Motor neuron (in vitro differentiated cells): ENCODE data around the gene RBM26. TPM values are rescaled to one million over a fixed set of nuclear protein-coding genes. Genes with fewer than 3 reads are reported as not detected.
A peak's percentile ranks its signal among the peaks of the same experiment; 100 is the strongest.

ENCODE experiments used
- ATAC-seq, 8 experiments: fragments of 200-7000 bp; cut with Tn5 transposase; replicated peaks in 6 of 8; 2 replicates each; pipeline ENCODE4 v1.8.0; 2021; ENCODE audit warnings: mild to moderate bottlenecking in 8 of 8, moderate library complexity in 8 of 8
- H3K27ac ChIP-seq, 2 donors: fragments of 250-450 bp; sonication (Bioruptor Pico); 2 replicates each; pipeline ENCODE4 v1.9.0; 2021; ENCODE audit warnings: antibody characterized with exemption in 2 of 2, mild to moderate bottlenecking in 2 of 2, moderate library complexity in 1 of 2
- H3K4me1 ChIP-seq, 2 donors: fragments of 250-450 bp; sonication (Bioruptor Pico); replicated peaks in 1 of 2; 2 replicates each; pipeline ENCODE4 v1.6.1; 2021; ENCODE audit warnings: antibody characterized with exemption in 2 of 2, mild to moderate bottlenecking in 2 of 2, moderate library complexity in 1 of 2
- H3K4me3 ChIP-seq, 5 donors: fragments of 250-450 bp; sonication (Bioruptor Pico); 2 replicates each; pipeline ENCODE4 v1.9.0; 2021; ENCODE audit warnings: antibody characterized with exemption in 5 of 5, mild to moderate bottlenecking in 5 of 5, moderate library complexity in 4 of 5
- WGBS, 10 experiments: fragments of 450-650 bp; shearing (Covaris generic); methylation state at CpG; one replicate each; pipeline ENCODE4 v1.0.0; 2022; 5-methylcytosine and 5-hydroxymethylcytosine counted together
- in situ Hi-C, 9 experiments: fragments of 400-800 bp; cut with MboI; loops; one replicate each; pipeline ENCODE4 v1.15.0; 2021; ENCODE audit warnings: low sequenced_read_pairs in 9 of 9, low pct_unique_long_range_greater_than_20kb in 2 of 9; ENCODE audit not compliant: unreplicated experiment in 9 of 9
- total RNA-seq, 8 experiments: library from RNA; unstranded; fragments of 300-600 nt; gene quantifications; 2 replicates each; pipeline versions ENCODE4 v1.2.3 to v1.2.4, GENCODE V29; 2022

The RBM26 gene
- total RNA-seq, 8 experiments from 2014 or later: 37.0 to 66.2 (median 43.2) TPM

DNA sequence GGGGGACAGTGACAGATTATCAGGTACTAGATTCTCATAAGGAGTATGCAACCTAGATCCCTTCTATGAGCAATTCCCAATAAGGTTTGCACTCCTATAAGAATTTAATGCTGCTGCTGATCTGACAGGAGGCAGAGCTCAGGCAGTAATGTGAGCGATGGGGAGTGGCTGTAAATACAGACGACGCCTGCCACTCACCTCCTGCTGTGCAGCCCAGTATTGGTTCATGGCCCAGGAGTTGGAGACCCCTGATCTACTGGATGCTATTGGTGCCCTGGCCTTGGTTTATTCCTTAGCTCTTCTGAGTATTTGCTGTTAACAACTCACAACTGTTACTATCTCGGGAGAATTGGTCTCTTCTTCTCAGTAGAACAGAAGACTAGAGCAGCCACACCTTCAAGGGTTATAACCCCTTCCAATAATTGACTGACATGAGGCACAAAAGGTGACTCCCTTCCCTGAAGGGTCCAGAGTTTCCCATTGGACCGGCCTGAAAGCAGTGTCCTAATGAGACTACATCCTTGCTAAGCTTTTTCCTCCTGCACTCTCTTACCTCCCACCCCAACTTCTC, 35.0 kb upstream of the RBM26 start:
- ATAC-seq: no peak
- in situ Hi-C loops: loop anchor here in 2 of 9 experiments (25.0 kb wide), 1 partner anchor 96 kb away; no protein-coding TSS in a partner anchor
- Histone ChIP-seq H3K4me3 (no peak overlapping the region), H3K27ac (no peak overlapping the region), H3K4me1 (no peaks in the 10 kb centered on the region)
- WGBS, 10 experiments: 50 to 100% (median 92%) methylated on average over 1 to 5 of the region's 5 CpGs; no CpG with 5 or more reads in 3 of the 10 experiments

DNA sequence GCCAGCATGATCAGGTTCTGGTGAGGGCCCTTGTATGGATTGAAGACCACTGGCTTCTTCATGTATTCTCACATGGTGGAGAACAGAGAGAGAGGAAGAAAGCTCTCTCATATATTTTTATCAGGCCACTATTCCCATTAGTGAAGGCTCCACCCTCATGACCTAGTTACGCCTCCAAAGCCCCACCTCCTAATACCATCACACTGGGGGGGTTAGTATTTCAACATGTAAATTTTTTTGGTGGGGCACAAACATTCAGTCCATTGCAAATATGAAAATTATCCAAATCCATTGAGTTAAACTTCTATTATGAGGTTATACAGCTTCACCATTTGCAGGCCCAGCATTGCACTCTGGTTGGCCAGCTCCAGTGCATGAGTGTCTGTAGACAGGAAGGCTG, 33.2 kb upstream of the RBM26 start:
- in situ Hi-C loops: loop anchor here in 2 of 9 experiments (25.0 kb wide), 1 partner anchor 98 kb away; no protein-coding TSS in a partner anchor
- peak in 3 of 8 experiments; percentile 37 to 78 (median 56) for ATAC-seq
- Histone ChIP-seq H3K4me1 (no peaks in the 10 kb centered on the region), H3K27ac (no peak overlapping the region), H3K4me3 (no peak overlapping the region)
- WGBS, 10 experiments: 40 to 100% (median 100%) methylated on average over 1 of the region's 1 CpG; no CpG with 5 or more reads in 3 of the 10 experiments

DNA sequence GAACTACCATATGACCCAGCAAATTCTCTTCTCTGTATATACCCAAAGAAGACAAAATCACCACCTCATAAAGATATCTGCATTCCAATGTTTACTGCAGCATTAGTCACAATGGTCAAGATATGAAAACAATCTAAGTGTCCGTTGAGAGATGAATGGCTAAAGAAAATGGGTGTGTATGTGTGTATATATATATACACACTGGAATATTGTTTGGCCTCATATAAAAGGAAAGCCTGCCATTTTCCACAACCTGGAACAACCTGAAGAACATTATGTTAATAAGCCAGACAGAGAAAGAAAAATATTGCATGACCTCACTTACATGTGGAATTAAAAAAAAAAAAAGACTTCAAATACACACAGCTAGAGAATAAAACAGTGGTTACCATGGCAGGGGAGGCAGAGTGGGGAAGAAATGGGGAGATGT, 29.5 kb upstream of the RBM26 start:
- Histone ChIP-seq H3K27ac (no peak overlapping the region), H3K4me1 (no peaks in the 10 kb centered on the region), H3K4me3 (no peak overlapping the region)
- in situ Hi-C loops: loop anchor here in 2 of 9 experiments (25.0 kb wide), 1 partner anchor 102 kb away; no protein-coding TSS in a partner anchor
- 0 to 100% (median 72%) methylated on average over 1 of the region's 1 CpG; no CpG with 5 or more reads in 2 of the 10 experiments for WGBS, 10 experiments
- peak in 5 of 8 experiments; percentile 13 to 64 (median 47) for ATAC-seq

DNA sequence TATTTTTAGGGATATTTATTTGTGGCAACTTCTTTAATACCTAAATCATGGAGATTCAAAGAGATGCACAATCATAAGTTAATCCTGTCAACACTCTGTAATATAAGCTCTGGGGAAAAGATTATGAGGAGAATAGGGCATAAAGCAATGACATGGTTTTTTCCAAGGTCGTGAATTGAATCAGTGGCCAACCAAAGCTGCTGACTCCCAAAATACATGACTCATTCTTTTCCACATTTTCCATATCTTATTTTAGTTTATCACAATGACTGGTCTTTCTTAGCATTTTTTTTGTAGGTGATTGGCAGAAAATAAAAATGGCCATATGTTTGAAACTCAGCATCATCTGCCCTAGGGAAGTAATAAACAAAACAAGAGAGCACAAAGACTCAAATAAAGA, 28.5 kb upstream of the RBM26 start:
- no peak overlapping the region for H3K27ac ChIP-seq
- WGBS, 10 experiments: 0 to 100% (median 63%) methylated on average over 1 of the region's 1 CpG; no CpG with 5 or more reads in 3 of the 10 experiments
- no peak overlapping the region for H3K4me3 ChIP-seq
- ATAC-seq: peak in 2 of 8 experiments; percentile 66 to 84
- no peaks in the 10 kb centered on the region for H3K4me1 ChIP-seq
- in situ Hi-C loops: loop anchor here in 2 of 9 experiments (25.0 kb wide), 1 partner anchor 103 kb away; no protein-coding TSS in a partner anchor

DNA sequence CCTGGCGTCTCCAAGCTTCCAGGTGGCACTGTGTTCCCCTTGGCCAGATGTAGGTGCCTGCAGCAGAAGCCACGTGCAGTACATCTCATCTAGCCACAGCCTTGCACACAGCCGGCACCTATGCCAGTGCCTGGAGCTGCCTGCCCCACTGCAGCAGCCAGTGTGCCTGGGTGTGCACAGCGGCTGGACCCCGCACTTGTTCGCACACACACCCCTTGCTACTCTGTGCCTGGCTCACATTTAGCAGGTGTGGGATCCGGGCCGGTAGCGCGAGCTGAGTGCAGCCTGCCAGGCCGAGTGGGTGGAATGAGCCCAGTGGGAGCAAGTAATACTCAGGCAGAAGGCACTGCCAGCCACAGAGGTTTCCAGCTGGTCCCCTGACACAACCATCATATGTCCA, 26.9 kb upstream of the RBM26 start:
- H3K4me1 ChIP-seq: no peaks in the 10 kb centered on the region
- no peak for ATAC-seq
- WGBS, 10 experiments: 90 to 95% methylated on average over 2 to 6 of the region's 11 CpGs; no CpG with 5 or more reads in 8 of the 10 experiments
- H3K4me3 ChIP-seq: no peak overlapping the region
- in situ Hi-C loops: loop anchor here in 2 of 9 experiments (25.0 kb wide), 1 partner anchor 104 kb away; no protein-coding TSS in a partner anchor
- no peak overlapping the region for H3K27ac ChIP-seq

DNA sequence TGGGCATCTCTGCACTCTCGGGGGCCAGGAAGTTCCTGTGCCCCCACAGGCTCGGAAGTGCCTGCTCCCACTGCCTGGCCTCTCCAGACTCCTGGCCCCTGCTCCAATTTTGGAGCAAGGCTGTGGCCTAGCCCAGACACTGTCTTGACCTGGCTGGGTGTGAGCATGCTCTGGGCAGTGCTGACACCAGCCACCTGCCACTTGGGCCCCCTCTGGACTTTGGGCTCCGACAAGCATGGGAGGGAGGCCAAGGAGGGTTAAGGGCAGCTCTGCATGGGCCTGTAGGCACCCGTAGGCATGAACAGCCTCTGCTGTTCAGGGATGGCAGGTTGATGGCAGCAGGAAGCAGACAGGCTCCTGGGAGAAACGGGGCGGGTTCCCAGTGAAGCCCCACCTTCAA, 26.0 kb upstream of the RBM26 start:
- no peak for ATAC-seq
- in situ Hi-C loops: loop anchor here in 2 of 9 experiments (25.0 kb wide), 1 partner anchor 105 kb away; no protein-coding TSS in a partner anchor
- Histone ChIP-seq H3K4me1 (peaks cover 0 to 8% of the 10 kb centered on the region in 2 donors), H3K4me3 (no peak overlapping the region), H3K27ac (no peak overlapping the region)
- WGBS, 10 experiments: 40 to 94% (median 82%) methylated on average over 1 to 6 of the region's 6 CpGs; no CpG with 5 or more reads in 5 of the 10 experiments

DNA sequence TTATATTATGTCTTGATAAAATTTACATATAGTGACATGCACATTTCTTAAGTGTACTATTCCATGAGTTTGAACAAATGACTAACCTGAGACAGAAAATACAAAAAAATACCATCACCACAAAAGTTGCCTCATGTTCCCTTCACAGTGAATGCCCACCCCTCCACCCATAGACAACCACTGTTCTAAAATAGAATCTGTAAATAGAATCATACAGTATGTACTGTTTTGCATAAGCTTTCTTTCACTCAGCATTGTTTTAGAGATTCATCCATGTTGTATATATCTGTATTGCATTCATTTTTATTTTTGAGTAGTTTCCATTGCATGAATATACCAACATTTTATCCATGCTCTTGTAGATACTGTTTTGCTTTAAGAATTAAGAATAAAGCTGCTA, 23.3 kb upstream of the RBM26 start:
- H3K4me3 ChIP-seq: no peak overlapping the region
- peaks cover 0 to 8% of the 10 kb centered on the region in 2 donors for H3K4me1 ChIP-seq
- no peak for ATAC-seq
- in situ Hi-C loops: loop anchor here in 5 of 9 experiments (5.0 to 25.0 kb wide), 4 partner anchors 105 to 115 kb away; no protein-coding TSS in a partner anchor
- no peak overlapping the region for H3K27ac ChIP-seq

DNA sequence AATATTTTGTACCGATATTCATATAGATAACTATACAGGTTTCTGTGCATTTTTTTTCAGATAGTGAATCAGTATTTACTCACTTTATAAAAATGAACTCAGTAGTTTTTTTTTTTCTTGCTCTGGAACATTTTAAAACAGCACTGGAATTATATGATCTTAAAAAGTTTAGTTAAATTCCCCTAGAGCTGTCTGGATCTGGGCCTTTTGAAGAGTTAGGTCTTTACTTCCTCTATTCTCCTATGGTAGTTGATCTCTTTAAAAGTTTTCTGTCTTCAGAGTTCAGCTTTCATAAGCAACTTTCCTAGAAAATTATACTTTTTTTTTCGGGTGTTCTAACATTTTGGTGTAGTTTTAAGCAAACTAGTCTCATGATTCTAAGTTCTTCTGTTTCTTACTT, 21.8 kb upstream of the RBM26 start:
- WGBS, 10 experiments: 47 to 71% (median 57%) methylated on average over 2 of the region's 2 CpGs
- no peak overlapping the region for H3K27ac ChIP-seq
- in situ Hi-C loops: loop anchor here in 5 of 9 experiments (5.0 to 25.0 kb wide), 4 partner anchors 107 to 117 kb away; no protein-coding TSS in a partner anchor
- ATAC-seq: no peak
- peaks cover 0 to 8% of the 10 kb centered on the region in 2 donors for H3K4me1 ChIP-seq
- H3K4me3 ChIP-seq: no peak overlapping the region

DNA sequence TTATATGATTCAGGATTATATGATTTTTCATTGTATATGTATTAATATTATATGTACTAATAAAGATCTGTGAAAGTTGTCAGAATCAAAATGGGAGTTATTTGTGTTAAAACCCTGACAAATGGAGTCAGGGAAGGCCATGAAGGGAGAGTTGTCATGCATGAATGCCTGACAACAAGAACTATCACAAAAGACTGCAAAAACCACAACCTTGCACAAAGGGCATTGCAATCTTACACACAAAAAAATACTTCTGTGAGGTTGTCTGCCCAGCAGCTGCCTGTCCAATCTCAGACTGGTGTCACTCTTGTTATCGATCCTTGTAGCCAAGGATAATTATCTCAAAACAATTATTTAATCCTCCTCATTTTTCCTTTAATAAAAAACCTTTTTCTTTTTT, 21.2 kb upstream of the RBM26 start:
- peak in 3 of 8 experiments; percentile 18 to 61 (median 57) for ATAC-seq
- in situ Hi-C loops: loop anchor here in 5 of 9 experiments (5.0 to 25.0 kb wide), 4 partner anchors 108 to 118 kb away; no protein-coding TSS in a partner anchor
- 13 to 100% (median 43%) methylated on average over 1 of the region's 1 CpG; no CpG with 5 or more reads in 3 of the 10 experiments for WGBS, 10 experiments

DNA sequence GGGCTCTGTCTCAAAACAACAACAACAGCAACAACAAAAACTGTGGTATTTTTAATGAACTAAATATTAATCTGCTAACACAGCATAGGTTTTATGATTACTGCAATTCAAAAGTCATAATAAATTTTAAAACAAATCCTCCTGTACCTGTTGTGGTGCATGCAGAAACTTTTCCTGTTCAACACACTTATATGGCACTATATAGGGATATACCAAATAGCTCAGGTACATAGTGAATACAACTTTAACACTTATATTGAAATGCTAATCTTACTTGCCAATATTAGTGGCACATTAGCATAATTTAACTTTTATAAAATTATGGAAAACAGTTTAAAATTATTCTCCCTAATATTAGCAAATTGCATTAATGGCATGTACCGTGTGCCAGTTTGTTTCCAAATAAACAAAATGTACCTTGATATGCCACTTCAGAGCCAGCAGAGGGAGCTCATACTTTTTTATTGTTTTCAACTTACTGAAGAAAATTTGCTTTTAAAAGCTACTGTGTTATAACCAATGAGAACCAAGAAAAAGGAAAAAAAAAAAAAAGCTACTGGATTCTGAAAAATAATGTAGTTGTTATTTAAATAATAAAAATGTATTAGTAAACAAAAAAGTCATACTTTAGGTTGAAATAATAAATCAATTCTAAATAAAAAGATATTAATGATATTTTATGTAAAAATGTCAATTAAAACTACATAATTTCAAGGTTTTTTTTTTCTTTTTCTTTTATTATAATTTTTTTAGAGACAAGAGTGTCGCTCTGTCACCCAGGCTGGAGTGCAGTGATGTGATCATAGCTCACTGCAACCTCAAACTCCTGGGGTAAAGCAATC, 18.0 kb upstream of the RBM26 start:
- Histone ChIP-seq H3K27ac (no peak overlapping the region), H3K4me1 (peaks cover 0 to 8% of the 10 kb centered on the region in 2 donors), H3K4me3 (no peak overlapping the region)
- WGBS, 10 experiments: 7 to 55% (median 26%) methylated on average over 1 to 2 of the region's 2 CpGs
- peak in 3 of 8 experiments; percentile 43 to 68 (median 44) for ATAC-seq
- in situ Hi-C loops: loop anchor here in 2 of 9 experiments (10.0 kb wide), 2 partner anchors 111 to 121 kb away; no protein-coding TSS in a partner anchor

More for the DNA sequence above, 21.2 kb upstream of the RBM26 start:
- Histone ChIP-seq H3K4me3 (no peak overlapping the region), H3K4me1 (peaks cover 0 to 8% of the 10 kb centered on the region in 2 donors), H3K27ac (no peak overlapping the region)

DNA sequence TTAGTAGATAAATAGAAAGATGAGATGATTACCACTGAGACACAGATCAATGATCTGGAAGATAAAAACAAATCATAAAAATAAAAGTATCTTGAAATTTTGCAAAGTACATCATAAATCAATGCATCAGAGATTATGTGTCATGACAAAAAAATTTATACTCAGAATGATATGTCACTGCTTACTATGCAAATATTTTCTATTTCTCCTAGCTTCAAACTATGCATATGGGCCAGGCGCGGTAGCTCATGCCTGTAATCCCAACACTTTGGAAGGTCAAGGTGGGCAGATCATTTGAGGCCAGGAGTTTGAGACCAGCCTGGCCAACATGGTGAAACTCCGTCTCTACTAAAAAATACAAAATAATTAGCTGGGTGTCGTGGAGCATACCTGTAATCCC, 17.3 kb upstream of the RBM26 start:
- ATAC-seq: no peak
- in situ Hi-C loops: loop anchor here in 2 of 9 experiments (10.0 kb wide), 2 partner anchors 111 to 121 kb away; no protein-coding TSS in a partner anchor

DNA sequence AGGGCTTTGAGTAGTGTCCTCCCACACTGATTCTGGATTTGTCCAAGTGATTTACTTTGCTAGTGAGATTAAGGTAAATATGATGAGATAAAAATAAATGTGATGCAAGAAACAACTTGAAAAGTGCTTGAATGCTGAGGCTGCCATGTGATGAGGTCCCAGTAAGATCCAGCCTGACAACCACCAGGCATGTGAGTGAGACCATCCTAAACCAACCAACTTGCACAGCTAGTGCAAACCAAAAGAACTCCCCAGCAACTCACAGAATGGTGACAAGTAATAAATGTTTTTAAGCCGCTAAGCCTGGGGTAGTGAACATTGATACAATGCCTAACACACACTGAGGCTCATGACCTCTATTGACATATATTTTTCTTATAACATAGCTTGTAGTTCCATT, 13.3 kb upstream of the RBM26 start:
- WGBS, 10 experiments: 67 to 100% (median 94%) methylated on average over 1 of the region's 1 CpG; no CpG with 5 or more reads in 4 of the 10 experiments
- H3K4me3 ChIP-seq: no peak overlapping the region
- H3K27ac ChIP-seq: no peak overlapping the region
- peak in 1 of 8 experiments; percentile 88 for ATAC-seq
- H3K4me1 ChIP-seq: no peaks in the 10 kb centered on the region
- in situ Hi-C loops: no loop called here

More for the DNA sequence above, 17.3 kb upstream of the RBM26 start:
- peaks cover 0 to 8% of the 10 kb centered on the region in 2 donors for H3K4me1 ChIP-seq
- H3K4me3 ChIP-seq: no peak overlapping the region
- WGBS, 10 experiments: 58 to 100% (median 84%) methylated on average over 1 to 4 of the region's 4 CpGs; no CpG with 5 or more reads in 2 of the 10 experiments
- H3K27ac ChIP-seq: no peak overlapping the region
